GM23338 (cell line): Measurements from ENCODE around the gene PLD6. TPM values are rescaled to one million over a fixed set of nuclear protein-coding genes. Genes with fewer than 3 reads are reported as not detected.
A peak's percentile ranks its signal among the peaks of the same experiment; 100 is the strongest.

Source experiments
- ATAC-seq: fragments of 200-7000 bp; cut with Tn5 transposase; 3 replicates; pipeline ENCODE4 v1.9.1; 2020
- DNase-seq: peaks from one replicate; pipeline ENCODE4 v3.0.0-alpha.2; 2015; ENCODE audit warnings: low spot score
- H2AFZ ChIP-seq: fragments of 200-600 bp; sonication (generic); 2 replicates; pipeline ENCODE4 v1.8.0; 2016; ENCODE audit warnings: antibody characterized with exemption, mild to moderate bottlenecking, moderate library complexity
- H3F3A ChIP-seq: fragments of 200-600 bp; sonication (generic); replicated peaks from 2 replicates; pipeline ENCODE4 v1.8.0; 2017; ENCODE audit warnings: antibody characterized with exemption, mixed run types, low read depth
- H3K27ac ChIP-seq: fragments of 200-600 bp; sonication (generic); 2 replicates; pipeline ENCODE4 v1.6.1; 2016; ENCODE audit warnings: low read depth
- H3K27me3 ChIP-seq: fragments of 200-600 bp; sonication (generic); 2 replicates; pipeline ENCODE4 v1.8.0; 2016; ENCODE audit warnings: mild to moderate bottlenecking, mixed run types, moderate library complexity; ENCODE audit not compliant: insufficient read depth
- H3K36me3 ChIP-seq: fragments of 200-600 bp; sonication (generic); 2 replicates; pipeline ENCODE4 v1.8.0; 2016; ENCODE audit warnings: mild to moderate bottlenecking; ENCODE audit not compliant: insufficient read depth
- H3K4me1 ChIP-seq: fragments of 200-600 bp; sonication (generic); 2 replicates; pipeline ENCODE4 v1.8.0; 2016; ENCODE audit warnings: mild to moderate bottlenecking, moderate library complexity; ENCODE audit not compliant: insufficient read depth
- H3K4me2 ChIP-seq: fragments of 200-600 bp; sonication (generic); 2 replicates; pipeline ENCODE4 v1.7.1; 2017; ENCODE audit warnings: mixed run types
- H3K4me3 ChIP-seq: fragments of 200-600 bp; sonication (generic); 2 replicates; pipeline ENCODE4 v1.6.1; 2016; ENCODE audit warnings: mixed run types
- H3K79me2 ChIP-seq: fragments of 200-600 bp; sonication (generic); replicated peaks from 2 replicates; pipeline ENCODE4 v1.8.0; 2017; ENCODE audit warnings: mild to moderate bottlenecking; ENCODE audit not compliant: insufficient read depth
- H3K9me2 ChIP-seq: fragments of 200-600 bp; sonication (generic); 2 replicates; pipeline ENCODE4 v1.8.0; 2017; ENCODE audit not compliant: insufficient read depth
- H4K20me1 ChIP-seq: fragments of 200-600 bp; sonication (generic); replicated peaks from 2 replicates; pipeline ENCODE4 v1.8.0; 2017; ENCODE audit warnings: mild to moderate bottlenecking; ENCODE audit not compliant: insufficient read depth
- H3K27ac Mint-ChIP-seq: 2 replicates; pipeline ENCODE4 v1.8.0; 2020; ENCODE audit warnings: inconsistent platforms, mild to moderate bottlenecking, moderate library complexity, mixed read lengths
- H3K27me3 Mint-ChIP-seq: 3 replicates; pipeline ENCODE4 v1.8.0; 2022; ENCODE audit warnings: low read depth, mild to moderate bottlenecking, moderate library complexity, mixed read lengths, inconsistent platforms; ENCODE audit not compliant: insufficient read depth, poor library complexity
- H3K36me3 Mint-ChIP-seq: 3 replicates; pipeline ENCODE4 v1.8.0; 2021; ENCODE audit warnings: low read depth, mild to moderate bottlenecking, inconsistent platforms, moderate library complexity, mixed read lengths
- H3K4me1 Mint-ChIP-seq: 3 replicates; pipeline ENCODE4 v1.8.0; 2020; ENCODE audit warnings: mild to moderate bottlenecking, inconsistent platforms, mixed read lengths
- H3K4me3 Mint-ChIP-seq: 3 replicates; pipeline ENCODE4 v1.8.0; 2021; ENCODE audit warnings: moderate library complexity, mild to moderate bottlenecking, inconsistent platforms, mixed read lengths
- H3K9me3 Mint-ChIP-seq: 3 replicates; pipeline ENCODE4 v1.8.0; 2020; ENCODE audit warnings: moderate library complexity, mild to moderate bottlenecking, inconsistent platforms, mixed read lengths
- EZH2phosphoT487 ChIP-seq: fragments of 200-600 bp; sonication (generic); IDR thresholded peaks from one replicate; pipeline ENCODE4 v1.8.1; 2018; ENCODE audit warnings: antibody characterized with exemption; ENCODE audit not compliant: unreplicated experiment
- POLR2AphosphoS5 ChIP-seq: IDR thresholded peaks from 2 replicates; pipeline ENCODE4 v1.6.1; 2016; ENCODE audit warnings: antibody characterized with exemption, low read depth
- STAT1 ChIP-seq: IDR thresholded peaks from one replicate; pipeline ENCODE4 v1.6.1; 2016; ENCODE audit warnings: antibody characterized with exemption; ENCODE audit not compliant: unreplicated experiment
- ZNF331 ChIP-seq: fragments of 250-450 bp; sonication (Bioruptor Pico); IDR thresholded peaks from 2 replicates; pipeline ENCODE4 v1.5.0; 2020; ENCODE audit warnings: low read depth, mild to moderate bottlenecking, moderate library complexity
- ZNF462 ChIP-seq: fragments of 250-450 bp; sonication (Bioruptor Pico); IDR thresholded peaks from 2 replicates; pipeline ENCODE4 v1.5.0; 2020; ENCODE audit warnings: mild to moderate bottlenecking, moderate library complexity
- polyA plus RNA-seq: library from polyadenylated mRNA; unstranded; fragments of >200 nt; fragmentation: Nextera tagmentation; extraction: Ambion mirVana; gene quantifications from 2 replicates; pipeline ENCODE4 v1.2.1, GENCODE V29; 2016
- total RNA-seq: library from RNA; depleted of rRNA; stranded (reverse); fragments of >200 nt; shearing (Covaris generic); gene quantifications from 2 replicates; pipeline ENCODE4 v1.2.3, GENCODE V29; 2014
- TF ChIP-seq, protein P1 (sequence below), 2 experiments: fragments of 200-600 bp in 1 of 2; sonication (generic) in 1 of 2; conservative IDR thresholded peaks; 2 replicates each; pipeline versions ENCODE4 v1.5.1 to v1.6.1; 2016 to 2017; ENCODE audit warnings: antibody characterized with exemption in 2 of 2, low read depth in 2 of 2, mild to moderate bottlenecking in 2 of 2, moderate library complexity in 1 of 2

PLD6 gene
- total and polyA plus RNA-seq, 2 experiments from 2014 or later = not detected

DNA sequence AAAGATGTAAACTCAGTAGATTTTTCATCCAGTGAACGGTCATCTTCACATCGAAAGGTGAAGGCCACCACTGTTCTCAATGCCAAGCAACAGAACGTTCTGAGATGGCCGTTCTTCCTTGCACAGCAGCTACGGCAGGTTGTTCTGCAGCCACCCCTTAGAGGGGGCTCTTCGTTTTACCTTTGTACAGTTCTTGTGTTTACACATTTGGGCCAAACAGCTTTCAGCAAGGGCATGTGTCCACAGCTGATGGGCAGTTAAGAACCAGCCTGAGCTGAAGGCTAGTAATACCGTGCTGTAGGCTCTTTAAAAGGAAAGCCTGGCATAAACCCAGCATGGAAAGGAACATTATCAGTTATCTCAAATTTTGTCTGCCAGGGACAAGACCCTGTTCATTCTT, 15.9 kb downstream of the PLD6 start:
- no peaks in the 10 kb centered on the region for H3K9me3 Mint-ChIP-seq
- no peaks in the 10 kb centered on the region for H3K79me2 ChIP-seq
- TF ChIP-seq POLR2AphosphoS5 (no peak), ZNF462 (CRISPR knock-in tag) (no peak), EZH2phosphoT487 (no peak), STAT1 (no peak), ZNF331 (CRISPR knock-in tag) (no peak)
- TF ChIP-seq, protein P1, sequence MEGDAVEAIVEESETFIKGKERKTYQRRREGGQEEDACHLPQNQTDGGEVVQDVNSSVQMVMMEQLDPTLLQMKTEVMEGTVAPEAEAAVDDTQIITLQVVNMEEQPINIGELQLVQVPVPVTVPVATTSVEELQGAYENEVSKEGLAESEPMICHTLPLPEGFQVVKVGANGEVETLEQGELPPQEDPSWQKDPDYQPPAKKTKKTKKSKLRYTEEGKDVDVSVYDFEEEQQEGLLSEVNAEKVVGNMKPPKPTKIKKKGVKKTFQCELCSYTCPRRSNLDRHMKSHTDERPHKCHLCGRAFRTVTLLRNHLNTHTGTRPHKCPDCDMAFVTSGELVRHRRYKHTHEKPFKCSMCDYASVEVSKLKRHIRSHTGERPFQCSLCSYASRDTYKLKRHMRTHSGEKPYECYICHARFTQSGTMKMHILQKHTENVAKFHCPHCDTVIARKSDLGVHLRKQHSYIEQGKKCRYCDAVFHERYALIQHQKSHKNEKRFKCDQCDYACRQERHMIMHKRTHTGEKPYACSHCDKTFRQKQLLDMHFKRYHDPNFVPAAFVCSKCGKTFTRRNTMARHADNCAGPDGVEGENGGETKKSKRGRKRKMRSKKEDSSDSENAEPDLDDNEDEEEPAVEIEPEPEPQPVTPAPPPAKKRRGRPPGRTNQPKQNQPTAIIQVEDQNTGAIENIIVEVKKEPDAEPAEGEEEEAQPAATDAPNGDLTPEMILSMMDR (conservative IDR thresholded peaks at IDR 0.05; ENCODE audit: low read depth in 2 of 2) = 0 out of 4 replicates have a peak, but pooled peaks of 1 of the 2 experiments have one; percentile 7
- H3K36me3 Mint-ChIP-seq = 0 out of 3 replicates have a peak, but pooled peaks cover 4% of the 10 kb centered on the region
- no peaks in the 10 kb centered on the region for H3K36me3 ChIP-seq
- H3F3A ChIP-seq = no peaks in the 10 kb centered on the region
- ATAC-seq (no peak), DNase-seq (no peak)
- H3K4me2 ChIP-seq = no peak overlapping the region
- H3K27me3 Mint-ChIP-seq = peaks cover 5% of the 10 kb centered on the region
- peak overlapping the region; percentile 50; the same call in 1 of the 2 replicates for H3K27ac ChIP-seq
- no peak overlapping the region for H3K4me3 Mint-ChIP-seq
- H3K4me1 Mint-ChIP-seq = peaks cover 13% of the 10 kb centered on the region
- no peak overlapping the region for H3K4me3 ChIP-seq
- H3K27ac Mint-ChIP-seq = no peak overlapping the region
- H2AFZ ChIP-seq = no peak overlapping the region
- H3K9me2 ChIP-seq = no peaks in the 10 kb centered on the region
- H4K20me1 ChIP-seq = no peaks in the 10 kb centered on the region
- H3K27me3 ChIP-seq = no peaks in the 10 kb centered on the region
- no peaks in the 10 kb centered on the region for H3K4me1 ChIP-seq
